GM12878 (cell line): ENCODE data around the gene FGFRL1. TPM values are rescaled to one million over a fixed set of nuclear protein-coding genes. Genes with fewer than 3 reads are reported as not detected.

Experiments used
- ATAC-seq: fragments of 200-7000 bp; cut with Tn5 transposase; 3 replicates; pipeline ENCODE4 v1.9.1; 2020; ENCODE audit warnings: mild to moderate bottlenecking, moderate library complexity
- BruUV-seq: library from RNA; stranded (reverse); fragments of 400-500 nt; replicated peaks from 2 replicates; lab custom pipeline; 2021; lab: Mats Ljungman, UMichigan
- CTCF ChIA-PET: fragments of 300-600 bp; sonication (Branson Sonifier 250); formaldehyde crosslinking; extraction: SDS; loops from one replicate; lab custom pipeline; 2021; ENCODE audit warnings: inconsistent platforms; lab: Yijun Ruan, JAX
- POLR2A ChIA-PET: fragments of 350-600 bp; formaldehyde crosslinking; extraction: SDS; loops from one replicate; lab custom pipeline; 2021; ENCODE audit warnings: inconsistent platforms; lab: Charles Lee
- RAD21 ChIA-PET: fragments of 300-600 bp; sonication (Branson Sonifier 250); formaldehyde crosslinking; loops from one replicate; lab custom pipeline; 2023; ENCODE audit warnings: antibody characterized with exemption; ENCODE audit not compliant: unreplicated experiment; lab: Charles Lee
- SMC1A ChIA-PET: fragments of 300-600 bp; sonication (Branson Sonifier 250); formaldehyde crosslinking; loops from one replicate; lab custom pipeline; 2023; ENCODE audit not compliant: unreplicated experiment, uncharacterized antibody; lab: Charles Lee
- DNase-seq: peaks from one replicate; pipeline ENCODE4 v3.0.0-alpha.2; 2011; ENCODE audit warnings: low read depth, low spot score
- FAIRE-seq: peaks from 3 replicates; lab custom pipeline; 2011; peaks lifted over from hg19 to GRCh38; lab: Jason Lieb, UNC
- H2AFZ ChIP-seq: 2 replicates; pipeline ENCODE4 v1.6.0; 2011; ENCODE audit warnings: low read depth, low read length, control low read depth; ENCODE audit not compliant: control insufficient read depth
- H3K27ac ChIP-seq: 2 replicates; pipeline ENCODE4 v1.5.1; 2011; ENCODE audit warnings: control low read depth; ENCODE audit not compliant: control insufficient read depth, insufficient read depth
- H3K27me3 ChIP-seq, 2 experiments: replicated peaks in 1 of 2; 2 replicates each; pipeline versions ENCODE4 v1.6.0 to v1.6.1; 2011; ENCODE audit warnings: low read length in 1 of 2; ENCODE audit not compliant: control insufficient read depth in 2 of 2, insufficient read depth in 2 of 2
- H3K36me3 ChIP-seq, 2 experiments: 2 replicates each; pipeline ENCODE4 v1.5.1; 2011; ENCODE audit warnings: low read length in 1 of 2; ENCODE audit not compliant: control insufficient read depth in 2 of 2, insufficient read depth in 2 of 2
- H3K4me1 ChIP-seq: 2 replicates; pipeline ENCODE4 v1.6.1; 2011; ENCODE audit warnings: mild to moderate bottlenecking, low read length, moderate library complexity, mixed read lengths; ENCODE audit not compliant: control insufficient read depth, insufficient read depth
- H3K4me2 ChIP-seq: 2 replicates; pipeline ENCODE4 v1.6.0; 2011; ENCODE audit warnings: control low read depth; ENCODE audit not compliant: control insufficient read depth, insufficient read depth
- H3K4me3 ChIP-seq: fragments of 200-600 bp; sonication (generic); 2 replicates; pipeline ENCODE4 v1.5.1; 2016
- H3K79me2 ChIP-seq: 2 replicates; pipeline ENCODE4 v1.6.0; 2011; ENCODE audit warnings: low read length; ENCODE audit not compliant: control insufficient read depth, insufficient read depth
- H3K9ac ChIP-seq: 2 replicates; pipeline ENCODE4 v1.8.0; 2011; ENCODE audit warnings: low read length, control low read depth, mixed read lengths; ENCODE audit not compliant: control insufficient read depth, insufficient read depth
- H3K9me3 ChIP-seq: replicated peaks from 3 replicates; pipeline ENCODE4 v1.5.1; 2011; ENCODE audit warnings: mild to moderate bottlenecking, low read length; ENCODE audit not compliant: control insufficient read depth, insufficient read depth
- H4K20me1 ChIP-seq: 2 replicates; pipeline ENCODE4 v1.6.0; 2011; ENCODE audit not compliant: control insufficient read depth, insufficient read depth
- EGR1 ChIP-seq, 2 experiments: IDR thresholded peaks; 1 replicate in 1 of 2; 2 replicates in 1 of 2; pipeline ENCODE4 v1.6.1; 2011 to 2012; ENCODE audit warnings: low read depth in 2 of 2, low read length in 2 of 2, borderline replicate concordance in 1 of 2, mild to moderate bottlenecking in 1 of 2, moderate library complexity in 1 of 2
- ETV6 ChIP-seq, 2 experiments: fragments of 450-650 bp in 1 of 2; IDR thresholded peaks in 1 of 2; conservative IDR thresholded peaks in 1 of 2; 2 replicates each; pipeline ENCODE4 v1.6.1; 2014; ENCODE audit warnings: antibody characterized with exemption in 1 of 2, borderline replicate concordance in 1 of 2, low read depth in 1 of 2, mild to moderate bottlenecking in 1 of 2, moderate library complexity in 1 of 2
- EZH2 ChIP-seq: IDR thresholded peaks from 2 replicates; pipeline ENCODE4 v1.6.1; 2012; ENCODE audit warnings: low read depth, mild to moderate bottlenecking, control low read depth, inconsistent platforms, low read length, borderline replicate concordance; ENCODE audit not compliant: control insufficient read depth
- HDAC6 ChIP-seq: fragments of 200-600 bp; sonication (generic); IDR thresholded peaks from one replicate; pipeline ENCODE4 v1.8.0; 2017; ENCODE audit warnings: antibody characterized with exemption; ENCODE audit not compliant: unreplicated experiment
- IKZF2 ChIP-seq, 2 experiments: fragments of 450-650 bp; IDR thresholded peaks; 2 replicates each; pipeline ENCODE4 v1.6.1; 2017; ENCODE audit warnings: mild to moderate bottlenecking in 2 of 2, moderate library complexity in 2 of 2
- JUND ChIP-seq: IDR thresholded peaks from 2 replicates; pipeline ENCODE4 v1.6.1; 2012; ENCODE audit warnings: low read depth, mild to moderate bottlenecking, low read length, improper control_type of control experiment, moderate library complexity
- MTA2 ChIP-seq: fragments of 450-650 bp; IDR thresholded peaks from 2 replicates; pipeline ENCODE4 v1.6.1; 2016; ENCODE audit warnings: low read depth, mild to moderate bottlenecking, moderate library complexity
- NR2F1 ChIP-seq: fragments of 450-650 bp; conservative IDR thresholded peaks from 2 replicates; pipeline ENCODE4 v1.6.1; 2017; ENCODE audit warnings: mild to moderate bottlenecking
- POLR2A ChIP-seq: IDR thresholded peaks from 2 replicates; pipeline ENCODE4 v1.6.1; 2011; ENCODE audit warnings: low read depth, mild to moderate bottlenecking, low read length
- POLR2AphosphoS2 ChIP-seq: IDR thresholded peaks from 2 replicates; pipeline ENCODE4 v1.6.1; 2011; ENCODE audit warnings: low read depth, mild to moderate bottlenecking, low read length, improper control_type of control experiment, moderate library complexity
- RCOR1 ChIP-seq: conservative IDR thresholded peaks from 2 replicates; pipeline ENCODE4 v1.6.1; 2012; ENCODE audit warnings: low read depth, low read length, improper control_type of control experiment
- RFX5 ChIP-seq: IDR thresholded peaks from 2 replicates; pipeline ENCODE4 v1.6.1; 2011; ENCODE audit warnings: low read depth, low read length, improper control_type of control experiment
- SMAD1 ChIP-seq: fragments of 450-650 bp; IDR thresholded peaks from 2 replicates; pipeline ENCODE4 v1.6.1; 2018; ENCODE audit warnings: mild to moderate bottlenecking, low read depth; ENCODE audit not compliant: partially characterized antibody
- SMC3 ChIP-seq: IDR thresholded peaks from 2 replicates; pipeline ENCODE4 v1.6.1; 2011; ENCODE audit warnings: low read length, improper control_type of control experiment, borderline replicate concordance
- TAF1 ChIP-seq: IDR thresholded peaks from 2 replicates; pipeline ENCODE4 v1.6.1; 2011; ENCODE audit warnings: mild to moderate bottlenecking, low read depth, low read length, borderline replicate concordance
- TCF3 ChIP-seq: IDR thresholded peaks from 2 replicates; pipeline ENCODE4 v1.6.1; 2012; ENCODE audit warnings: low read depth, mild to moderate bottlenecking, low read length, borderline replicate concordance; ENCODE audit not compliant: insufficient read depth
- WGBS: methylation state at CpG from one replicate; pipeline ENCODE4 v1.1.6; 2016; ENCODE audit warnings: low lambda C conversion rate; ENCODE audit not compliant: insufficient replicate concordance, insufficient coverage; ENCODE audit errors: missing lambda C conversion rate; 5-methylcytosine and 5-hydroxymethylcytosine counted together
- in situ Hi-C: fragments of 300-500 bp; cut with MboI; formaldehyde crosslinking; loops from 9 replicates; pipeline ENCODE4 v1.14.3; 2018; ENCODE audit warnings: mixed read lengths
- intact Hi-C: fragments of 100-400 bp; cut with micrococcal nuclease; formaldehyde crosslinking; loops from one replicate; pipeline ENCODE4 v1.14.2; 2022; ENCODE audit not compliant: unreplicated experiment
- polyA plus RNA-seq, 11 experiments: library from polyadenylated mRNA; depleted of rRNA in 4 of 11; unstranded in 6 of 11; stranded (reverse) in 5 of 11; fragments of >200 nt; fragmentation: Nextera tagmentation in 4 of 11; fragmentation: Illumina TruSeq in 1 of 11; extraction: Ambion mirVana in 4 of 11; extraction: Trizol in 1 of 11; gene quantifications; 1 replicate in 1 of 11; 2 replicates in 10 of 11; pipeline versions ENCODE4 v1.2.1 to v1.2.3, GENCODE V29; 2011 to 2016; ENCODE audit warnings: inconsistent platforms in 2 of 11, missing spikeins in 2 of 11, low read depth in 1 of 11
- total RNA-seq, 4 experiments: library from RNA; depleted of rRNA in 3 of 4; stranded (reverse); fragments of >200 nt in 3 of 4; fragmentation: Illumina TruSeq in 1 of 4; extraction: Trizol in 1 of 4; gene quantifications; 2 replicates each; pipeline versions ENCODE4 v1.2.1 to v1.2.3, GENCODE V29; 2013 to 2021
- TF ChIP-seq, protein P1 (sequence below): fragments of 150-350 bp; IDR thresholded peaks from 2 replicates; pipeline ENCODE4 v1.6.1; 2014; ENCODE audit warnings: mild to moderate bottlenecking, low read depth, low read length
- TF ChIP-seq, protein P2 (sequence below): fragments of 450-650 bp; IDR thresholded peaks from 2 replicates; pipeline ENCODE4 v1.6.1; 2017; ENCODE audit warnings: mild to moderate bottlenecking
- TF ChIP-seq, protein P3 (sequence below): IDR thresholded peaks from 2 replicates; pipeline ENCODE4 v1.6.1; 2012; ENCODE audit warnings: mild to moderate bottlenecking, low read depth, low read length

FGFRL1 gene
- total and polyA plus RNA-seq, 10 of the 15 experiments (the other 5 are each of a cell fraction or from before 2014, with no cell fraction given) = 0.02 to 1.5 (median 0.29) TPM; not detected in 2

DNA sequence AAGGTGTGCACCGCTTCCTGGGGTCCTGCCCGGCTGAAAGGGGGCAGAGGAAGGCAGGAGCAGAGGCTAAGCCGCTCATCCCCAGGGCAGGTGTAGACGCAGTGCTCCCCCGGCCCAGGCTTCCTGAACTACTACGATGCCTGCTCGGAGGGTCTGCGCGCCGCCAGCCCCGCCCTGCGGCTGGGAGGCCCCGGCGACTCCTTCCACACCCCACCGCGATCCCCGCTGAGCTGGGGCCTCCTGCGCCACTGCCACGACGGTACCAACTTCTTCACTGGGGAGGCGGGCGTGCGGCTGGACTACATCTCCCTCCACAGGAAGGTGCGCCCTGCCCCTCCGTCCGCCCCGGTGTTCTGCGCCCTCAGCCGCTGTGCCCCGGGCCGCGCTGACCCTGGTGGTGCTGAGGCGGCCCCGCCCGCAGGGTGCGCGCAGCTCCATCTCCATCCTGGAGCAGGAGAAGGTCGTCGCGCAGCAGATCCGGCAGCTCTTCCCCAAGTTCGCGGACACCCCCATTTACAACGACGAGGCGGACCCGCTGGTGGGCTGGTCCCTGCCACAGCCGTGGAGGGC lies 9.8 kb upstream of the FGFRL1 start:
- Histone ChIP-seq H3K4me1 (no peaks in the 10 kb centered on the region), H3K27me3 (peaks cover 2 to 3% of the 10 kb centered on the region in 2 experiments), H3K4me2 (no peak overlapping the region), H3K27ac (no peak overlapping the region), H3K9ac (no peak overlapping the region), H3K9me3 (no peaks in the 10 kb centered on the region; the same call in 2 of the 3 replicates), H4K20me1 (no peaks in the 10 kb centered on the region), H3K79me2 (no peaks in the 10 kb centered on the region), H2AFZ (no peak overlapping the region), H3K4me3 (no peak overlapping the region), H3K36me3 (no peaks in the 10 kb centered on the region)
- no TSS peak for BruUV-seq
- FAIRE-seq = no peak
- TF ChIP-seq, protein P1, sequence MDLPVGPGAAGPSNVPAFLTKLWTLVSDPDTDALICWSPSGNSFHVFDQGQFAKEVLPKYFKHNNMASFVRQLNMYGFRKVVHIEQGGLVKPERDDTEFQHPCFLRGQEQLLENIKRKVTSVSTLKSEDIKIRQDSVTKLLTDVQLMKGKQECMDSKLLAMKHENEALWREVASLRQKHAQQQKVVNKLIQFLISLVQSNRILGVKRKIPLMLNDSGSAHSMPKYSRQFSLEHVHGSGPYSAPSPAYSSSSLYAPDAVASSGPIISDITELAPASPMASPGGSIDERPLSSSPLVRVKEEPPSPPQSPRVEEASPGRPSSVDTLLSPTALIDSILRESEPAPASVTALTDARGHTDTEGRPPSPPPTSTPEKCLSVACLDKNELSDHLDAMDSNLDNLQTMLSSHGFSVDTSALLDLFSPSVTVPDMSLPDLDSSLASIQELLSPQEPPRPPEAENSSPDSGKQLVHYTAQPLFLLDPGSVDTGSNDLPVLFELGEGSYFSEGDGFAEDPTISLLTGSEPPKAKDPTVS = no peak
- TF ChIP-seq, protein P2, sequence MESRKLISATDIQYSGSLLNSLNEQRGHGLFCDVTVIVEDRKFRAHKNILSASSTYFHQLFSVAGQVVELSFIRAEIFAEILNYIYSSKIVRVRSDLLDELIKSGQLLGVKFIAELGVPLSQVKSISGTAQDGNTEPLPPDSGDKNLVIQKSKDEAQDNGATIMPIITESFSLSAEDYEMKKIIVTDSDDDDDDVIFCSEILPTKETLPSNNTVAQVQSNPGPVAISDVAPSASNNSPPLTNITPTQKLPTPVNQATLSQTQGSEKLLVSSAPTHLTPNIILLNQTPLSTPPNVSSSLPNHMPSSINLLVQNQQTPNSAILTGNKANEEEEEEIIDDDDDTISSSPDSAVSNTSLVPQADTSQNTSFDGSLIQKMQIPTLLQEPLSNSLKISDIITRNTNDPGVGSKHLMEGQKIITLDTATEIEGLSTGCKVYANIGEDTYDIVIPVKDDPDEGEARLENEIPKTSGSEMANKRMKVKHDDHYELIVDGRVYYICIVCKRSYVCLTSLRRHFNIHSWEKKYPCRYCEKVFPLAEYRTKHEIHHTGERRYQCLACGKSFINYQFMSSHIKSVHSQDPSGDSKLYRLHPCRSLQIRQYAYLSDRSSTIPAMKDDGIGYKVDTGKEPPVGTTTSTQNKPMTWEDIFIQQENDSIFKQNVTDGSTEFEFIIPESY = no peak
- no peak for TF ChIP-seq POLR2AphosphoS2
- no peak for TF ChIP-seq MTA2
- no peak for TF ChIP-seq NR2F1
- TF ChIP-seq RFX5 = no peak
- no peak for TF ChIP-seq TCF3
- no peak for TF ChIP-seq EZH2
- TF ChIP-seq RCOR1 = no peak
- TF ChIP-seq IKZF2 (IDR thresholded peaks at IDR 0.05) = no peak
- no peak for TF ChIP-seq ETV6 (conservative IDR thresholded peaks at IDR 0.05 in 1 of 2, IDR thresholded peaks at IDR 0.05 in 1 of 2; ENCODE audit: borderline replicate concordance in 1 of 2, low read depth in 1 of 2)
- no peak for TF ChIP-seq SMAD1
- TF ChIP-seq, protein P3, sequence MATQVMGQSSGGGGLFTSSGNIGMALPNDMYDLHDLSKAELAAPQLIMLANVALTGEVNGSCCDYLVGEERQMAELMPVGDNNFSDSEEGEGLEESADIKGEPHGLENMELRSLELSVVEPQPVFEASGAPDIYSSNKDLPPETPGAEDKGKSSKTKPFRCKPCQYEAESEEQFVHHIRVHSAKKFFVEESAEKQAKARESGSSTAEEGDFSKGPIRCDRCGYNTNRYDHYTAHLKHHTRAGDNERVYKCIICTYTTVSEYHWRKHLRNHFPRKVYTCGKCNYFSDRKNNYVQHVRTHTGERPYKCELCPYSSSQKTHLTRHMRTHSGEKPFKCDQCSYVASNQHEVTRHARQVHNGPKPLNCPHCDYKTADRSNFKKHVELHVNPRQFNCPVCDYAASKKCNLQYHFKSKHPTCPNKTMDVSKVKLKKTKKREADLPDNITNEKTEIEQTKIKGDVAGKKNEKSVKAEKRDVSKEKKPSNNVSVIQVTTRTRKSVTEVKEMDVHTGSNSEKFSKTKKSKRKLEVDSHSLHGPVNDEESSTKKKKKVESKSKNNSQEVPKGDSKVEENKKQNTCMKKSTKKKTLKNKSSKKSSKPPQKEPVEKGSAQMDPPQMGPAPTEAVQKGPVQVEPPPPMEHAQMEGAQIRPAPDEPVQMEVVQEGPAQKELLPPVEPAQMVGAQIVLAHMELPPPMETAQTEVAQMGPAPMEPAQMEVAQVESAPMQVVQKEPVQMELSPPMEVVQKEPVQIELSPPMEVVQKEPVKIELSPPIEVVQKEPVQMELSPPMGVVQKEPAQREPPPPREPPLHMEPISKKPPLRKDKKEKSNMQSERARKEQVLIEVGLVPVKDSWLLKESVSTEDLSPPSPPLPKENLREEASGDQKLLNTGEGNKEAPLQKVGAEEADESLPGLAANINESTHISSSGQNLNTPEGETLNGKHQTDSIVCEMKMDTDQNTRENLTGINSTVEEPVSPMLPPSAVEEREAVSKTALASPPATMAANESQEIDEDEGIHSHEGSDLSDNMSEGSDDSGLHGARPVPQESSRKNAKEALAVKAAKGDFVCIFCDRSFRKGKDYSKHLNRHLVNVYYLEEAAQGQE = no peak
- no peak for TF ChIP-seq TAF1
- no peak for TF ChIP-seq EGR1 (IDR thresholded peaks at IDR 0.05; ENCODE audit: borderline replicate concordance in 1 of 2, low read depth in 2 of 2, low read length in 2 of 2)
- no peak for TF ChIP-seq JUND
- no peak for TF ChIP-seq SMC3
- no peak for TF ChIP-seq HDAC6
- no peak for TF ChIP-seq POLR2A
- ChIA-PET SMC1A (no interaction called here), POLR2A (no interaction called here), CTCF (no interaction called here), RAD21 (no interaction called here)
- intact Hi-C loops (no loop called here), in situ Hi-C loops (no loop called here)
- WGBS = 83% methylated on average over 36 of the region's 48 CpGs
- ATAC-seq = no peak
- no peak for DNase-seq
